HCT116 (cell line): ENCODE results near the gene SLC44A5. TPM values are rescaled to one million over a fixed set of nuclear protein-coding genes. Genes with fewer than 3 reads are reported as not detected.

ENCODE experiments used
- ATAC-seq: fragments of 200-7000 bp; cut with Tn5 transposase; 2 replicates; pipeline ENCODE4 v1.9.1; 2020; ENCODE audit warnings: mild to moderate bottlenecking, moderate library complexity
- BruUV-seq: library from RNA; stranded (reverse); fragments of 400-500 nt; replicated peaks from 2 replicates; lab custom pipeline; 2021; lab: Mats Ljungman, UMichigan
- CTCF ChIA-PET: fragments of 300-600 bp; sonication (Branson Sonifier 250); formaldehyde crosslinking; loops from one replicate; lab custom pipeline; 2021; ENCODE audit warnings: antibody characterized with exemption; lab: Charles Lee
- POLR2A ChIA-PET: fragments of 300-600, 350-600 bp; sonication (Branson Sonifier 250); formaldehyde crosslinking; loops from one replicate; lab custom pipeline; 2021; ENCODE audit warnings: antibody characterized with exemption; lab: Charles Lee
- RAD21 ChIA-PET, 2 experiments: fragments of 300-600 bp; sonication (Branson Sonifier 250); formaldehyde crosslinking; loops; one replicate each; lab custom pipeline; 2023; ENCODE audit warnings: low total read pairs in 2 of 2; ENCODE audit not compliant: uncharacterized antibody in 2 of 2, unreplicated experiment in 2 of 2, low non-redundant PET in 1 of 2; lab: Charles Lee
- DNase-seq: peaks from one replicate; pipeline ENCODE4 v3.0.0-alpha.2; 2010; ENCODE audit warnings: low read depth, low spot score
- H2AFZ ChIP-seq: fragments of 200-600 bp; shearing (Covaris generic), sonication (generic); 2 replicates; pipeline ENCODE4 v1.6.1; 2017; ENCODE audit warnings: low read depth, mixed run types, mixed read lengths, antibody characterized with exemption, low read length; ENCODE audit not compliant: poor library complexity, severe bottlenecking
- H3K27ac ChIP-seq: 2 replicates; pipeline ENCODE4 v1.5.1; 2012; ENCODE audit warnings: low read depth, low read length
- H3K27me3 ChIP-seq: fragments of 200-600 bp; sonication (generic); 2 replicates; pipeline ENCODE4 v1.6.1; 2016; ENCODE audit warnings: mixed run types, low read length, mixed read lengths; ENCODE audit not compliant: insufficient read depth
- H3K36me3 ChIP-seq, 2 experiments: fragments of 200-500 bp in 1 of 2; fragments of 200-600 bp in 1 of 2; sonication (Bioruptor generic) in 1 of 2; sonication (generic) in 1 of 2; 2 replicates each; pipeline versions ENCODE4 v1.5.1 to v1.6.1; 2014 to 2016; ENCODE audit warnings: low read length in 2 of 2, inconsistent platforms in 1 of 2, mixed read lengths in 1 of 2, mixed run types in 1 of 2; ENCODE audit not compliant: insufficient read depth in 2 of 2, control insufficient read depth in 1 of 2
- H3K4me1 ChIP-seq, 2 experiments: fragments of 200-600 bp in 1 of 2; sonication (generic) in 1 of 2; 2 replicates each; pipeline versions ENCODE4 v1.5.1 to v1.6.1; 2012 to 2017; ENCODE audit warnings: low read length in 2 of 2, inconsistent platforms in 1 of 2, mild to moderate bottlenecking in 1 of 2, mixed read lengths in 1 of 2, mixed run types in 1 of 2, moderate library complexity in 1 of 2; ENCODE audit not compliant: insufficient read depth in 2 of 2, control insufficient read depth in 1 of 2
- H3K4me2 ChIP-seq: fragments of 200-600 bp; sonication (generic); 2 replicates; pipeline ENCODE4 v1.6.1; 2017; ENCODE audit warnings: mixed run types, low read length, mixed read lengths
- H3K4me3 ChIP-seq, 2 experiments: fragments of 200-600 bp in 1 of 2; sonication (generic) in 1 of 2; replicated peaks in 1 of 2; 2 replicates each; pipeline ENCODE4 v1.5.1; 2011 to 2016; ENCODE audit warnings: low read length in 2 of 2, control low read depth in 1 of 2, low read depth in 1 of 2, mild to moderate bottlenecking in 1 of 2, mixed read lengths in 1 of 2, mixed run types in 1 of 2
- H3K79me2 ChIP-seq: fragments of 200-600 bp; sonication (generic); 2 replicates; pipeline ENCODE4 v1.6.1; 2017; ENCODE audit warnings: mild to moderate bottlenecking, mixed run types, low read length, moderate library complexity, mixed read lengths; ENCODE audit not compliant: insufficient read depth
- H3K9ac ChIP-seq: fragments of 200-600 bp; sonication (generic); 2 replicates; pipeline ENCODE4 v1.6.1; 2016; ENCODE audit warnings: low read length, mixed read lengths
- H3K9me2 ChIP-seq: fragments of 200-600 bp; sonication (generic), shearing (Covaris generic); 2 replicates; pipeline ENCODE4 v1.6.1; 2017; ENCODE audit warnings: mixed run types, mild to moderate bottlenecking, moderate library complexity; ENCODE audit not compliant: insufficient read depth
- H3K9me3 ChIP-seq, 2 experiments: fragments of 200-500 bp in 1 of 2; fragments of 200-600 bp in 1 of 2; sonication (Bioruptor generic) in 1 of 2; sonication (generic) in 1 of 2; 2 replicates each; pipeline ENCODE4 v1.6.1; 2014 to 2017; ENCODE audit warnings: low read length in 2 of 2, mixed read lengths in 2 of 2, inconsistent platforms in 1 of 2, low read depth in 1 of 2, mild to moderate bottlenecking in 1 of 2, mixed run types in 1 of 2, moderate library complexity in 1 of 2; ENCODE audit not compliant: control insufficient read depth in 1 of 2, insufficient read depth in 1 of 2
- H4K20me1 ChIP-seq: fragments of 200-600 bp; sonication (generic), shearing (Covaris generic); 2 replicates; pipeline ENCODE4 v1.6.1; 2017; ENCODE audit warnings: mixed run types, mild to moderate bottlenecking, moderate library complexity; ENCODE audit not compliant: insufficient read depth
- CEBPB ChIP-seq: IDR thresholded peaks from 2 replicates; pipeline ENCODE4 v1.6.1; 2012; ENCODE audit warnings: low read depth
- ELF1 ChIP-seq: IDR thresholded peaks from 2 replicates; pipeline ENCODE4 v1.6.1; 2012; ENCODE audit warnings: low read depth, borderline replicate concordance
- EZH2 ChIP-seq: fragments of 200-600 bp; sonication (generic); IDR thresholded peaks from 2 replicates; pipeline ENCODE4 v1.6.1; 2017; ENCODE audit warnings: antibody characterized with exemption, mixed run types
- EZH2phosphoT487 ChIP-seq: fragments of 200-600 bp; IDR thresholded peaks from 2 replicates; pipeline ENCODE4 v1.6.1; 2018; ENCODE audit warnings: antibody characterized with exemption, borderline replicate concordance
- JUND ChIP-seq: IDR thresholded peaks from 2 replicates; pipeline ENCODE4 v1.6.1; 2012
- SIN3A ChIP-seq: IDR thresholded peaks from 2 replicates; pipeline ENCODE4 v1.6.1; 2012; ENCODE audit warnings: low read depth
- SP1 ChIP-seq: IDR thresholded peaks from 2 replicates; pipeline ENCODE4 v1.6.1; 2012; ENCODE audit warnings: low read depth
- SRF ChIP-seq: IDR thresholded peaks from 2 replicates; pipeline ENCODE4 v1.6.1; 2012; ENCODE audit warnings: low read depth
- TCF7L2 ChIP-seq: IDR thresholded peaks from 2 replicates; pipeline ENCODE4 v1.7.0; 2011; ENCODE audit warnings: borderline replicate concordance, inconsistent platforms; ENCODE audit not compliant: insufficient read depth, insufficient read length; ENCODE audit errors: extremely low read depth
- YY1 ChIP-seq: IDR thresholded peaks from 2 replicates; pipeline ENCODE4 v1.6.1; 2011; ENCODE audit warnings: low read length, low read depth, moderate library complexity, mild to moderate bottlenecking; ENCODE audit not compliant: insufficient replicate concordance; ENCODE audit errors: extremely low read depth
- ZFX ChIP-seq: fragments of 450-650 bp; IDR thresholded peaks from 2 replicates; pipeline ENCODE4 v1.6.1; 2017
- ZNF274 ChIP-seq: fragments of 200-500 bp; sonication (Bioruptor generic); IDR thresholded peaks from 2 replicates; pipeline ENCODE4 v1.6.1; 2014; ENCODE audit warnings: mild to moderate bottlenecking, low read depth, low read length, inconsistent platforms
- intact Hi-C: fragments of 100-400 bp; cut with micrococcal nuclease; formaldehyde crosslinking; loops from 2 replicates; pipeline ENCODE4 v1.10.0; 2022
- total RNA-seq: library from RNA; stranded (reverse); gene quantifications from one replicate; pipeline ENCODE4 v1.2.1, GENCODE V29; 2021; ENCODE audit not compliant: unreplicated experiment
- TF ChIP-seq, protein P1 (sequence below): IDR thresholded peaks from 2 replicates; pipeline ENCODE4 v1.6.1; 2012; ENCODE audit warnings: low read depth
- TF ChIP-seq, protein P2 (sequence below): IDR thresholded peaks from 2 replicates; pipeline ENCODE4 v1.6.1; 2012
- TF ChIP-seq, protein P3 (sequence below): IDR thresholded peaks from 2 replicates; pipeline ENCODE4 v1.6.1; 2011; ENCODE audit warnings: mild to moderate bottlenecking, low read length, moderate library complexity; ENCODE audit not compliant: insufficient replicate concordance; ENCODE audit errors: extremely low read depth

SLC44A5 gene
- total RNA-seq, 1 experiment from 2014 or later: 2.4 TPM

DNA sequence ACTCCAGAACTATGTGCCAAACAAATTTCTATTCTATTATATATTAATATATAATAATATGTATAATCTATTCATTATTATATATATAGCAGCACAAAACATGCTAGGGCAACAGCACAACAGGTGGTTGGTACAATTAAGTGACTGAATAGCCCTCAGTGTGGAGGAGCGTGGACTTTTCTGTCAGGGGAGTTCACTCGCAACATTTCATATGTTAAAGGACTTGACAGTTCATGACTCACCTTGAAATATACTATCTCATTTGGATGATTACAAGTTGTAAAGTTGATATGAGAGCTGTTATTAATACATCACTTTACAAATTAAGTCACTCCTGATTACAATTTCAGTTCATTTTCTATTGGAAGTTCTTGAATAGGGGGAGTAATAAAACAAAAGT is 298.3 kb downstream of the SLC44A5 start:
- Histone ChIP-seq H3K79me2 (no peaks in the 10 kb centered on the region), H3K36me3 (no peaks in the 10 kb centered on the region), H3K4me3 (no peak overlapping the region), H3K9me3 (no peaks in the 10 kb centered on the region), H3K4me2 (no peak overlapping the region), H3K27ac (no peak overlapping the region), H4K20me1 (no peaks in the 10 kb centered on the region), H2AFZ (no peak overlapping the region), H3K4me1 (no peaks in the 10 kb centered on the region), H3K27me3 (no peaks in the 10 kb centered on the region), H3K9ac (no peak overlapping the region), H3K9me2 (no peaks in the 10 kb centered on the region)
- ATAC-seq (no peak), DNase-seq (no peak)
- ChIA-PET POLR2A (no interaction called here), CTCF (no interaction called here), RAD21 (no interaction called here)
- intact Hi-C loops: no loop called here
- no peak for TF ChIP-seq ELF1
- no peak for TF ChIP-seq JUND
- no TSS peak for BruUV-seq

DNA sequence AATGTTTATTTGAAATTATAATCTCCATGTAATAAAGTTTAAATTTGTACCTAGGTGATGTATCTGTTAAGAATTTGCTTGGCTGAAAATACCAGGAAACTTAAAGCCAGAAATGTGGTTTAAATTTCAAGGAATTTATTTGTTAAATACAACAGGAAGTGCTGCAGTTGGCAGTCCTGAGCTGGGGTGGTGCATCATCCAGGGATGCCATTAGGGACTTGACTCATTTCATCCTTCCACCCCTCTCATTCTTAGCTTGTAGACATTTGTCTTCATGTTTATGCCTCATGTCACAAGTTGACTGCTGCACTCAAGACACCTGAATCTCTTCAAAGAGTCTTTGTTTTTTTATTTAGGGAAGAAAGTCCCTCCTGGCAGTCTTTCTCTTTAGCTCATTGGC is 300.8 kb downstream of the SLC44A5 start:
- no peaks in the 10 kb centered on the region for H3K27me3 ChIP-seq
- intact Hi-C loops: no loop called here
- DNase-seq (no peak), ATAC-seq (no peak)
- POLR2A ChIA-PET: no interaction called here
- TF ChIP-seq, protein P1, sequence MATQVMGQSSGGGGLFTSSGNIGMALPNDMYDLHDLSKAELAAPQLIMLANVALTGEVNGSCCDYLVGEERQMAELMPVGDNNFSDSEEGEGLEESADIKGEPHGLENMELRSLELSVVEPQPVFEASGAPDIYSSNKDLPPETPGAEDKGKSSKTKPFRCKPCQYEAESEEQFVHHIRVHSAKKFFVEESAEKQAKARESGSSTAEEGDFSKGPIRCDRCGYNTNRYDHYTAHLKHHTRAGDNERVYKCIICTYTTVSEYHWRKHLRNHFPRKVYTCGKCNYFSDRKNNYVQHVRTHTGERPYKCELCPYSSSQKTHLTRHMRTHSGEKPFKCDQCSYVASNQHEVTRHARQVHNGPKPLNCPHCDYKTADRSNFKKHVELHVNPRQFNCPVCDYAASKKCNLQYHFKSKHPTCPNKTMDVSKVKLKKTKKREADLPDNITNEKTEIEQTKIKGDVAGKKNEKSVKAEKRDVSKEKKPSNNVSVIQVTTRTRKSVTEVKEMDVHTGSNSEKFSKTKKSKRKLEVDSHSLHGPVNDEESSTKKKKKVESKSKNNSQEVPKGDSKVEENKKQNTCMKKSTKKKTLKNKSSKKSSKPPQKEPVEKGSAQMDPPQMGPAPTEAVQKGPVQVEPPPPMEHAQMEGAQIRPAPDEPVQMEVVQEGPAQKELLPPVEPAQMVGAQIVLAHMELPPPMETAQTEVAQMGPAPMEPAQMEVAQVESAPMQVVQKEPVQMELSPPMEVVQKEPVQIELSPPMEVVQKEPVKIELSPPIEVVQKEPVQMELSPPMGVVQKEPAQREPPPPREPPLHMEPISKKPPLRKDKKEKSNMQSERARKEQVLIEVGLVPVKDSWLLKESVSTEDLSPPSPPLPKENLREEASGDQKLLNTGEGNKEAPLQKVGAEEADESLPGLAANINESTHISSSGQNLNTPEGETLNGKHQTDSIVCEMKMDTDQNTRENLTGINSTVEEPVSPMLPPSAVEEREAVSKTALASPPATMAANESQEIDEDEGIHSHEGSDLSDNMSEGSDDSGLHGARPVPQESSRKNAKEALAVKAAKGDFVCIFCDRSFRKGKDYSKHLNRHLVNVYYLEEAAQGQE: no peak
- TF ChIP-seq EZH2 (no peak), ZFX (no peak), ZNF274 (no peak), TCF7L2 (no peak), CEBPB (no peak), EZH2phosphoT487 (no peak), SIN3A (no peak), SRF (no peak), ELF1 (no peak), JUND (no peak), YY1 (no peak), SP1 (no peak)
- TF ChIP-seq, protein P2, sequence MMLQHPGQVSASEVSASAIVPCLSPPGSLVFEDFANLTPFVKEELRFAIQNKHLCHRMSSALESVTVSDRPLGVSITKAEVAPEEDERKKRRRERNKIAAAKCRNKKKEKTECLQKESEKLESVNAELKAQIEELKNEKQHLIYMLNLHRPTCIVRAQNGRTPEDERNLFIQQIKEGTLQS: no peak
- TF ChIP-seq, protein P3, sequence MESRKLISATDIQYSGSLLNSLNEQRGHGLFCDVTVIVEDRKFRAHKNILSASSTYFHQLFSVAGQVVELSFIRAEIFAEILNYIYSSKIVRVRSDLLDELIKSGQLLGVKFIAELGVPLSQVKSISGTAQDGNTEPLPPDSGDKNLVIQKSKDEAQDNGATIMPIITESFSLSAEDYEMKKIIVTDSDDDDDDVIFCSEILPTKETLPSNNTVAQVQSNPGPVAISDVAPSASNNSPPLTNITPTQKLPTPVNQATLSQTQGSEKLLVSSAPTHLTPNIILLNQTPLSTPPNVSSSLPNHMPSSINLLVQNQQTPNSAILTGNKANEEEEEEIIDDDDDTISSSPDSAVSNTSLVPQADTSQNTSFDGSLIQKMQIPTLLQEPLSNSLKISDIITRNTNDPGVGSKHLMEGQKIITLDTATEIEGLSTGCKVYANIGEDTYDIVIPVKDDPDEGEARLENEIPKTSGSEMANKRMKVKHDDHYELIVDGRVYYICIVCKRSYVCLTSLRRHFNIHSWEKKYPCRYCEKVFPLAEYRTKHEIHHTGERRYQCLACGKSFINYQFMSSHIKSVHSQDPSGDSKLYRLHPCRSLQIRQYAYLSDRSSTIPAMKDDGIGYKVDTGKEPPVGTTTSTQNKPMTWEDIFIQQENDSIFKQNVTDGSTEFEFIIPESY: no peak
- no peak overlapping the region for H3K4me3 ChIP-seq
- no peaks in the 10 kb centered on the region for H3K79me2 ChIP-seq
- BruUV-seq: no TSS peak
- H3K9ac ChIP-seq: no peak overlapping the region
- H3K9me3 ChIP-seq: no peaks in the 10 kb centered on the region
- H3K27ac ChIP-seq: no peak overlapping the region
- RAD21 ChIA-PET: no interaction called here
- no peak overlapping the region for H3K4me2 ChIP-seq
- H3K4me1 ChIP-seq: no peaks in the 10 kb centered on the region
- H3K9me2 ChIP-seq: no peaks in the 10 kb centered on the region
- no peaks in the 10 kb centered on the region for H4K20me1 ChIP-seq
- H2AFZ ChIP-seq: no peak overlapping the region
- CTCF ChIA-PET: no interaction called here
- H3K36me3 ChIP-seq: no peaks in the 10 kb centered on the region
